HG02938 (cell line): ENCODE measurements around the gene ITPR2.
A peak's percentile ranks its signal among the peaks of the same experiment; 100 is the strongest.

Experiments
- ATAC-seq: cut with Tn5 transposase; IDR thresholded peaks from one replicate; pipeline ENCODE4 v1.9.1; 2021; ENCODE audit warnings: mild to moderate bottlenecking, moderate library complexity; ENCODE audit not compliant: unreplicated experiment

Gene ITPR2

DNA sequence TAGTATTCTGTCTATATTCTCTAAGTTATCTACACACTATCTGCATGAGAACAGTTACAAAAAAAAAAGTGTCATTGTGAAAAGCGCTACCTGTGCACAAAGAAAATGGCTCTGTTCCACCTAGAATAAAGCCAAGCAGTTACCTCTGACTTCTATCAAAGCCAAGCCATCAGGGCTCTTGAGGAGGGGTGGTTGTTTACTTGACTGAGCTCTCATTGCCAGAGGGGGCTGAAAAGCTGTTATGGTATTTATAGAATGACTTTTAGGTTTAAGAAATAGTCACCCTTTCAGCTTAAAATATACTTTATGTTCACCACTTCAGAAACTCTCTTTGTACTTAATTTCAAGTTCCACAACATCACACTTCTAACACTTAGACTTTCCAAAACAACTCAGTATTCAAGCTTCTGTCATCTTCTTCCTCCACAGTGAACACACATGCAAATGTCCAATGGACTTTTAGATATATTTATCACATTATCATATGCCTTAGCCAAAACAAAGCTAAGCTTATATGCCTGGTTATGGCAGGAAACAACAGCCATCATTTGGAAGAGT lies 7.5 kb downstream of the ITPR2 start:
- no peak for ATAC-seq

DNA sequence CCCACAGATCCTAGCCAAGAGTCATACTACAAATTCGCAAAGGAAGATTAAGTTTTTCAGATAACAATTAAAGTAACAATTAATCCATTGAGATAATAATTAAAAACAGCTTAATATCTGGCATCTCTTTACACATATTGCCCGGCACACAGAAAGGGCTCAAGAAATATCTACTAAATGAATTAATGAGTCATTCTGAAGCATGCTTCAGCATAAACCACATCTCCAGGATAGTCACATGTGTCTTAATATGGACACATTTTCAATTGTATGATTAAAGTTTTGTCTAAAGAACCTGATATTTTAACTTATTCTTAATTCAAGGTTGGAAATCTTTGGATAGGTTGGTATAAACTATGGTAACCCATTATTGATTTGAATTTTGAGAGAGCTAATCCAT lies 9.6 kb downstream of the ITPR2 start:
- ATAC-seq: no peak

DNA sequence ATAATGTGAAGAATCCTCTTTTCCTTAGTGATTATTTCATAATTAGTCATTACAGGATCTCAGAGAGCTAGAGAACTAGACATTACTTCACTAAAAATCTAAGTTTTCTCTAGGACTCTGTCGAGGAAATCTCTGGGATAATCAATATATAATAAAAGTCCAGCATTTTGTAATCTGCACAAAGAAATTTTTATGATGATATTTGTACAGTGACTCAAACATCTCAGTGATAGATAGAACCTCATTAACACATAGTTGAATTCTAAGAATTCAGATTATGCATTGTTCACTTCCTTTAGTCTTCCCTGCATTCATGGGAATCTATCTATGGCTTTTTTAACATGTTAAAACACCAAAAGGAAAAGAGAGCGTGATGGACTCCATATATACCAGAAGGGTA lies 11.0 kb downstream of the ITPR2 start:
- no peak for ATAC-seq

DNA sequence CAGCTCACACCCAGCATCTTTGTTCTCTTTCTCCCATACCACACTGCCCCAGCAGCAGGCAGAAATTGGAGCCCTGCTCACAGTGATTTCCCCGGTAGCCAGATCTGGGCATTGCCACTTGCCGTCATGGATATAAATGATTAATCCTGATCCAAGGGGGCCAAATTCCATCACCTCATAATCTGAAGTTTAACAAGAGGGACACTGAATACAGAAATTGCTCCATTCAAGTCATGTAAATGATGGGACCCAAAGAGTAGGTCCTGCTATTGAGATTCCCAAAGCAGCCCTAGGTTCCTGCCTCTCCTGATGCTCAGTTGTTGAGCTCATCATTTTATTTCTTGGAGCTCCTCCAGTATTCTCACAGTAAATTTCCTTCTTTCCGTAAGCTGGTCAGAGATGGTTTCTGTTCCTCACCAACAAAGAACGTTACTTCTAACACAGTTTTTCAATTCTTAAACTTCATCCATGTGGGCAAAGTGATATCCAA lies 11.7 kb downstream of the ITPR2 start:
- ATAC-seq: no peak

DNA sequence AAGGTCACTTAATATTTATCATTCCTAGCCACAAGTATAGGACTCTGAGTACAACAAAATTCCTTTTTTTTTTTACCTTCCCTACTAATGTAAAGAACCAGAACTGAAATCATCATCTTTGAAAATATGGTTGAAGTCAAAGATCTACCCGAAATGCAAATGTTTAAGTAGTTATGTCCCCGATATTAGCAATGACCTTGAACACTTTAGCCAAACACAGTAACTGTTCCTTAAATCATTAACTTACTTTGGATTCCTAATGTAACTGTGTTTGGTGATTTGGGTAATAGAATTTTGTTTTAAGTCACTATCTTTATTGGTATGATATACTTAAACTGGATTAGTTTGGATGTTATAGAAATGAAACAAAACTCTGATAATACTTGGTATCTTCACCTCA lies 14.4 kb downstream of the ITPR2 start:
- ATAC-seq: no peak

DNA sequence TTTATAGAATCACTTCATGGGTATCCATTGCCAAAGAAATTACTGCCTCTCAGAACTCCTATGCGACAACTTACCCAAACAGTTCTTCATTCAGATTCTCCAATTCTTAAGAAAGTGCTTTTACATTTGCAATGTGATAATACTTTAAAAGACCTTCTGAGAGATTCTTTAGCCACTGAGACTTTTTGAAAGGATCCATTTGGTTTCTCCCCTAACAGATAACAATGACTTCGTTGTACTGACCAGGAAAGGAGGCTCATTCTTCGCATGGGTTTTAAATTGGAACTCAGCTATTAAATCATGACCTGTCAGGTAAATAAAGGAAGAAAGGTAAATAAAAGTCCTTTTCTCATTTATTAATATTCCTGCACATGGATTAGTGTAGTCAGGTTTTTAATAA lies 14.8 kb downstream of the ITPR2 start:
- no peak for ATAC-seq

DNA sequence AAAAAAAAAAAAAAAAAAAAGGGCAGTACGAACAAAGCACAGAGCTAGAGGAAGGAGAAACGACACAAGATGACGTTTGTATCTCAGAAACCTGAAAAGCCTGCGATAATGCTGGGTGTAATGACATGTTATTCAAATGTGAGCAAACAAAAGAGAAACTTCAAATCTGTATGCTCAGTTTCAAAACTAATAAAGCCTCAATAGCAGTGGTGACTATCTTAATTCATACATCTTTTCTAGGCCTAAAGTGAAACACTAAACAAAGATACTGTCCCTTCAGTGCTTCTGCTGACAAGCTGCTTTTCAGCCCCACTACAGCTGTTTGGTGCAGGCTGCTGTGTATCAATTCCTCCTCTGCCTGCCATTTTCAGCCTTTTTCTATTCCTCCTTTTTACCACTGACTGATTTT lies 15.8 kb downstream of the ITPR2 start:
- ATAC-seq: peak; percentile 67

DNA sequence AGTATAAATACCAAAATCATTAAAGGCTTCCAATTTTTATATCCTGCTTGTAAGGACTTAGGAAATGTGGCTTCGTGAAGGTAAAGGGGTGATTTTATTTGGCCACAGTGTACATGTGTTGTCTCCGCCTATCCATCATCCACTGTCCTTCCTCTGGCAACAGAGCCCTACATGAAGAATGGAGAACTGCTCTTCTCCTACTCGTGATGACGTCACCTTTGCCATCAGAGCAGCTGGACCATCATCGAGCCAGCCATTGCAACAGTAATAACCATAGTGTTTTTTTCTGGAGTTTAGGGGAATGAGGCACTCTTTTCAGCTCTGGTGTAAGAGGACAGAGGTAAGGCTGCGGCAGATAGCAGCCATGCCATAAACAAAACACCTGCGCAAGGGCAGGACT lies 19.2 kb downstream of the ITPR2 start:
- ATAC-seq: no peak

DNA sequence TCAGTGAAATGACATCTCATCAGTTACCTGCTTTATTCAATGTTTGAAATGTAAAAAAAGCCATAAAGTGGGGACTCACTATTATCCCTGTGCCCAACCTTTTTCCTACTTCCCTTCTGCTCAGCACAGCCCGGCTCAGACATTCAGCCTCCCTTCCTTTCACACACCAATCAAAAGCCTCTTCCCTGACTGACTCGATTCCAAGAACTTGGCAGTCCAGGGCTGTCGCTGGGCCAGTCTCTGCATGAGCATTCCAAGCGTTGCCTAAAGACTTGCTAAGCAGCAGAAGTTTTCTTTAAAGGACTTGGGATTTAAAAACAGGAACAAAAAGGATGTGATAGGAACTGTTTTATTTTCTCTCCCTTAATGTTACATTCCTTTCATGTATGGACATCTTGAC lies 22.7 kb downstream of the ITPR2 start:
- no peak for ATAC-seq

DNA sequence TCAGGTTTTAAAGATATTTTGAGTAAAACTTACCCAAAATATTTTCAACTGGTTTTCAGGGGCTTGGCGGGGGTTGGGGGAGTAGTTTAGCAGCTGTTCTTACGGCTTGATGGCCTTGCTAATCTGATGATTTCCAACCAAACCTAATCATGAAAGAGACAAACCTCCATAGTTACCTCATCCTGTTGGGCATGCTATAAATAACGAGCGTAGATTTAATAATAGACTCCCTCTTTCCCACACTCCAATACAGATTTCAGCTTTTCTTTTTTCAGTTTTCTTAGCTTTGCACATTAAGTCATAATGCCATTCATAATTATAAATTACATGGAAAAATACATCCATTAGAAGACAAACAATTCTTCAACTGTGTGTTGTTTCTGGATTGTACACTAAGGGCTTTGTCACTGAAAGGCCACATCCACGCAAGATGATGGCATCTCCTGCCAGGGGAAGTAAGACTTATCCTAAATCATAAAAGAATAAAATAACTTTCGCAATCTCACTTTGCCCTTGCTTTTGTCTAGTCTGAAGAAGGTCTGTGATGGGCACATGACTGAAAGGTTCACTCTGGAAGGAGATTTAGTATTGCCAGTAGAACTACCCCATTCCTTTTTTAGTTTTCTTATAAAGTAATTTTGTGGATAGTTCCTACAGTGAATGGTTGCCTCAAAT lies 23.2 kb downstream of the ITPR2 start:
- no peak for ATAC-seq

DNA sequence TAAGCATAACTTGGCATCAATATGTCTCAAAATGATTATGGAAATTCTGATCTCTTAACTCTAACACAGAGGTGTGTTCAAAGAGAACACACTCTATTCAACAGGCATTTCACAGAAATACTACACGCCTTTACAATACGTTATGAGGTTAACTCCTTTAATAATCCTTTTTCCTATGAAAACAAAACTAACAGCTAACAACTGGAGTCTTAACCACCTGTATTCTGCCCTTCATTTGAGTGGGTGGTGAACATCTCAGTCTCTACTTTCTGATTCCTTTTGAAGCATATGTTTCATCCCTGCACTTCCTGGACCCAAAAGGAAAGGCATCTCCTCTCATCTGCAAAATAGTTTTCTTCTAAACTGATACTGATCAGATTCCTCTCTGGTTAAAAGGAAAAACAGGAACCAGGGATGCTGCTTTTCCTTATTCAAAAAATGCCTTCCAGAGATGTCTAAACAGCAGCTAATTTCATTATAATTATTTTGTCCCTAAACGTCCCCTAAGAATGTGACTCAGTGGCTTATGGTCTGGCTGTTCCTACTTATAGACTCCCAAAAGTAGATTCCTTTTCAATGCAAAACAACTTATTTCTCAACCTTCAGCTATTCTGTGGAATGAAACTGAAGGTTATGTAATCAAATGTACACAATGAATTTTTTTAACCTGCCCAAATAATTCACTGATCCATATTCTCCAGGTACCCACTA lies 24.1 kb downstream of the ITPR2 start:
- peak; percentile 67 for ATAC-seq

DNA sequence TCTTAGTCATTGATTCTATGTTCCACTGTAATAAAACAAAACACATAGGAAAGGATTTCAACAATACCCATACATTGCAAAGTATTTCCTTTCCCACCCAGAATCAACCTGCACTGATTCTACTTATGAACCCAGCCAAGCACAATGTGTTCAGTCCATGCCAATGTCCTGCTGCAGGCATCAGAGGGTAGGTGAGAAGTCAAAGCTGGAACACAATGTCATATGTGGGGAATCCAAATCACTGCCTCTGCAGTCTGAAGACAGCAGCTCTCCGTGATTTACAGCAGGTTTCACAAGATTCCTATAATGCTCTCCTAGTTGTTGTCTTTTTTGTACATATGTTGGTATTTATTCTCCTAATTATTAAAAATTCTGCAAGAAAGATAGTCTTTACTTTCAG lies 25.7 kb downstream of the ITPR2 start:
- no peak for ATAC-seq

DNA sequence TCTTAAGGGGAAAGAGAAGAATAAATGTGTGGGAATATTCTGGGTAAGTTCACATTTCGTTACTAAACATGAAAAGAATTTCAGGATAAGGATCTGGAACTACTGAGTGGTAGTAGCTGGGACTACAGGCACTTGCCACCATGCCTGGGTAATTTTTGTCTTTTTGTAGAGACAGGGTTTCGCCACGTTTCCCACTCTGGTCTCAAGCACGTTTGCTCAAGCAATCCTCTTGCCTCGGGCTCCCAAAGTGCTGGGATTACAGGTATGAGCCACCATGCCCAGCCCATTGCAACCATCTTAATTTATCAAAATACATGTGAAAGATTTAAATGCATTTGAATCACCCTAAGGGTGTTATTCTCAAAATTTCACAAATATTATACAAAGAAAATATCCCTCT lies 26.4 kb downstream of the ITPR2 start:
- no peak for ATAC-seq

DNA sequence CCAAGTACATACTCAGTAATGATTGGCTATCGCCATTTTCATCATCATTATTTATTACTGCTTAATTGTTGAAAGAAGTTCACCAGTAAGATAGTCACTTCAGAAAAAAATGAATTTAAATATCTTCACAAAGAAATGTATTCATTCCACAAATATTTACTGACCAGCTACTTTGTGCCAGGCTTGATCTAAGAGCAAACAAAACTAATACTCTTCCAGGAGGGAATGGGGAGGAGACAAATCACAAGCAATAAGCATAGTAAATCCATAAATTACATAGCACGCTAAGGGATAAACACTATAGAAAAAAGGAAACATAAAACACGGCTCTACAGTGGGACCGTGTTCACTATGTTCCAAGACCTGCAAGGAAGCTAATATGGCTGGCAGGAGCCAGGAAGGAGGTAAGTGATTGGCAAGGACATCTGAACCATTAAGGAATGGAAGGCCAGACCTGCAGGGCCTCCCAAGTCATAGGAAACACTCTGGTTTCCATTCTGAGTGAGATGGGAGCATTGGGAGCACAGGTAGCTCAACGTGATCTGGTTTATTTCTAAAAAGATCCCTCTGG lies 27.5 kb downstream of the ITPR2 start:
- no peak for ATAC-seq

DNA sequence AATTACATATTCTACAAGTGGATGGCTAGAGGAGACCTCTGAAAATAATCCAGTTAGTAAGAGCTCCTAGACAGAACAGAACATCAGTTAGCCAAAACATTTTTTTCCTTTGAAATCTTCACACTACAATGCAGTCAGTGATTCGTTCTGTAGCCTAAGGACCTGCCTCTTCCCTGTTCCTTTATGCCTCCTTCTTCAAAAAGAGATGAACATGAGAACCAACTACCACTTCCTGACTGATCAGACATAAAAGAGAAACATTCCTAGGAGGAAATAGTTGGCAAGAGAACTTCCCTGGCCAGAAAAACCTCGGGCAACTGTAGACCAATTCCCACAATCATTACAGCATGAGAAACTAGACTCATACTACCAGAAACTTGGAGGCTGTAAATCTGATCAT lies 29.4 kb downstream of the ITPR2 start:
- no peak for ATAC-seq

DNA sequence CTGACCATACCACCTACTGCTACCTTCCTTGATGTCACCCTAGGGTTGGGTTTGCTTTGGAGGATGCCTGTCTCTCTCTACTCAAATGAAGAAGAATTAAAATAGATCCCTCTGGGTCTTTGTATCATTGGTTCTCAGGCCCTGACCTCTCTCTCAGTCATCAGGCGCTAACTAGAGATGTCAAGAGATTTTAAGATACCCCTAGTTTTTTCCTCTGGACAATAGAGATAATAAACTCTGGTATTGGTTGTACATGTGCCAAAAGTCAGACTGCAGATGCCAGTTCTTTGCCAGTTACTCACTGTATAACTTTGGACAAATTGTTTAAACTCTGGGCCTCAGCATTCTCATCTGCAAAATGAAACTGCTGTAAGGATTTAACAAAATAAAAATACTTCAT lies 31.5 kb downstream of the ITPR2 start:
- ATAC-seq: no peak

DNA sequence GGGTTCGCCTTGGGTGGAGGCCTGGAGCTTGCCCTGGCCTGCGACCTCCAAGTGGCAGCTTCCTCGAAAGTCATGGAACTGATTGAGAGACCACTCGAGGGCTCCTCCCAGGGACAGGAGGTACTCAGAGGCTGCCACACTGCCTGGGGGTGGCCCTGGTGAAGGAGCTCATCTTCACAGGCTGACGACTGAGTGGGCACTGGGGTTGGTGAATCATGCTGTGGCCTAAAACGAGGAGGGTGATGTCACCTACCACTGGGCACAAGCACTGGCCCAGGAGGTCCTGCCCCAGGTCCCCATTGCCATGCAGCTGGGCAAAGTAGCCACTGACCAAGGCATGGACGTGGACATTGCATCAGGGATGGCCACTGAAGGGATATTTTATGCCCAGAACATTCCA lies 32.1 kb downstream of the ITPR2 start:
- ATAC-seq: no peak

DNA sequence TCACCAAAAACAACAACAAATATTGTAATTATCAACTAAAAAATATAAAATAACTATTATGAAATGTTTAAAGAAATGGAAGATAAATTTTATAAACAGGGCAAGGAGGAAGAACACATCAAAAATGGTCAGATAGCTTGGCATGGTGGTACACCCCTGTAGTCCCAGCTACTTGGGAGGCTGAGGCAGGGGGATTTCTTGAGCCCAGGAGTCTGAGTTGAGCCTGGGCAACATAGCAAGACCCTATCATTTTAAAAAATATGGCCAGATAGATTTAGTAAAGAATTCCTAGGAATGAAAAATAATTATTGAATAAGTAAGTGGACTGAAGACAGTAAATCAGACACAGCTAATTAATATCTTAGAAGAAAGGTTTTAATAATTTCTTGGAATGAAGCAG lies 32.6 kb downstream of the ITPR2 start:
- ATAC-seq: no peak

DNA sequence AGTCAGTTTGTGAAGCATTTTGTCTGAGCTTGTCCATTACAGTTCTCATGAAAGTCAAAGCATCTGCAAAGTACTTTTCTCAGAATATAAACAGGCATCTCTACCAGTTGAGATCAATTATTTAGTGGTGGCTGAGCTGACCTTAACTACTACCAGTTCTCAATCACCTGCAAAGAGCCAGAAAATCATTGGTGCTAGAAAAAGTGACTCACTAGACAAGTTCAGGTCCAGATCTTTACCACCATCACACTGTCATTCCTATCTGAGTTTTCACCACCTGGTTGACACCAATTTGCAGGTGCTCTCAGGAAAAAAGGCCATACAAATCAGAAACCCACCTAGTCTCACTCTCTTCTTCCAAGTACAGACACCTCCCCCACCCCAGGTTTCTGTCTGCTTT lies 33.3 kb downstream of the ITPR2 start:
- ATAC-seq: no peak

DNA sequence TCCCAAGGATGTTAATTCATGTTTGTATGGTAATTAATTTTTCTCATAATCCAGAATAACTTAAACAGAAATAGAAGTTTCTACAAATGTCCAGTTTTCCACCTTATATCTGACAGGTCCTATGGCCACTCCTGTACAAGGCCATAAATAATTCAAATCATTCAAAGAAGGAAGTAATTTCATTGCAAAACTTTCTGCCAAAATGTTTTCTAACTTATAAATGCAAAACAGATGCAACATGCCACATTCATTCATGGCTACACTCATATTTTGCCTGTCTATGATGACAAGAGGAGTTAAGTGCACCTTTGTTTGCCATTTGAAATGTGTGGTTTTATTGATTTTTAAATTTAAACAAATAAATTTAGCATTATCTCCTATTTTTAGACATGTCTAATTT lies 34.4 kb downstream of the ITPR2 start:
- ATAC-seq: no peak

DNA sequence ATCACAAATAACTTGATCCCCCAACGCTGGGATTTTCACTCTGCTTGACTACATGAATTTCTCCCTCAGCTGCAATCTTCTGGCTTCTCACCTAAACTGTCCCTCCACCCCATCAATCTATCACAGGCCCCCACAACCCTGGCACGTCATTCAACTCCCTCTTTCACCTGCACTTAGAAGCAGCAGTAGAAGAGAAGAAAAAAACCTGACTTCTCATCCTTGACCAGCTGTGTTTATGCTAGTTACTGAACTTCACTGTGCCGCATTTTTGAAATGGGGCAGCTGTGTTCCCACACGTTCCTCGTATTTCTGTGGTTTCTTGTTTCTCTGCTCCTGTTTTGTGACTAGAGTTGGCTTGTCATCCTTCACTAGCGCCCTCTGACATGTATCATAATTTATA lies 35.0 kb downstream of the ITPR2 start:
- ATAC-seq: no peak

DNA sequence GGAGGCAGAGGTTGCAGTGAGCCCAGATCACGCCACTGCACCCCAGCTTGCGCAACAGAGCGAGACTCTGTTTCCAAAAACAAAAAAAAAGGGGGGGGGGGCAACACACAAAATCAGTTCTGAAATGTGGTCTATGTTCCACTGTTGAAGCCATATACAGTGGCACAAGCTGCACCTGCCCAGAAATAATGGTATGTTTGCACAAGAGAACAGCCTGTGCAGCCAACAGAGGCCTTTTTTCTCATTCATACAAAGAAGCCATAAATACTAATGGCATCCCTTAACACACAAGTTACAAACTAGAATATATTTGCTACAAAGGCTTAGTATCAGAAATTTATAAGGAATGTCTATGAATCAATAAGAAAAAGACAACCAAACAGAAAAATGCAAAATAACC lies 37.1 kb downstream of the ITPR2 start:
- no peak for ATAC-seq
